ENCODE data around the gene PPP3CB.
"Not testable (repeated sequence)": the region's sequence is repeated elsewhere in the genome, so short reads cannot be mapped to it uniquely, and the experiment has no call there.

PPP3CB gene

GRCh38 chr10:73413528-73414229, 82.1 kb downstream of the PPP3CB start, which contains the start of gene ANXA7:
Gene ANXA7, minus strand, starts transcription at chr10:73414058. Its CDS starts 13,202 bp downstream, at chr10:73400856.
- DNase-seq, result peak; percentile 80

GRCh38 chr10:73413108-73413527, 82.7 kb downstream of the PPP3CB start:
- peak; percentile 10 for DNase-seq

GRCh38 chr10:73410897-73411296, 84.9 kb downstream of the PPP3CB start:
- no peak for DNase-seq

GRCh38 chr10:73408978-73409521, 86.8 kb downstream of the PPP3CB start:
- no peak for DNase-seq

GRCh38 chr10:73408061-73408460, 87.8 kb downstream of the PPP3CB start:
- DNase-seq, result no peak

- DNase-seq, result no peak
Measured at GRCh38 chr10:73407495-73407894, 88.3 kb downstream of the PPP3CB start.

- DNase-seq, result no peak
Measured at GRCh38 chr10:73406846-73407245, 89.0 kb downstream of the PPP3CB start.

- DNase-seq, result no peak
Measured at GRCh38 chr10:73405556-73405955, 90.3 kb downstream of the PPP3CB start.

- no peak for DNase-seq
Measured at GRCh38 chr10:73404690-73405089, 91.1 kb downstream of the PPP3CB start.

- DNase-seq, result no peak
Measured at GRCh38 chr10:73401636-73402035, 94.2 kb downstream of the PPP3CB start.

- DNase-seq, result no peak
Measured at GRCh38 chr10:73399063-73399462, 96.8 kb downstream of the PPP3CB start.

GRCh38 chr10:73398024-73398423, 97.8 kb downstream of the PPP3CB start:
- DNase-seq, result no peak

- DNase-seq, result not testable (repeated sequence)
Measured at GRCh38 chr10:73394325-73394724, 101.5 kb downstream of the PPP3CB start.

GRCh38 chr10:73388228-73388627, 107.6 kb downstream of the PPP3CB start:
- DNase-seq, result no peak

- no peak for DNase-seq
Measured at GRCh38 chr10:73386583-73386982, 109.2 kb downstream of the PPP3CB start.
